ENCODE results near the gene SIRT3.

The SIRT3 gene

DNA sequence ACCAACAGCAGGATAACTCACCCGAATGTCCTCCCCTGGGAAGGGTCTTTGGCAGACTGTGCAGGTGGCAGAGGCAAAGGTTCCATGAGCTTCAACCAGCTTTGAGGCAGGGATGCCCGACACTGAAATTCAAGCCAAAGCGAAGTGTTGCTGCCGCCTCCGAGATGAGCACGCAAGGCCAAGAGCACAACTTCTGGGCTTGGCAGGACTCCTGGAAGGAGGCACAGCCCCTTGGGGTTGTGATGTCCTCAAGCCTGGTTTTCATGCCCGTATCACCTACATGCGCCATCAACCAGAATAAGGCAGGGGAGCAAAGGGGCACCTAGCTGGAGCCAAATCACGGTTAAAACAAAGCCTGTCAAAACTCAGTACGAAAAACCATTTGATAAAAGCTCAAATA lies 5.7 kb downstream of the SIRT3 start:
- H2BK15ac ChIP-seq (replicated peaks; ENCODE audit: low read depth), result no peak overlapping the region
- H4K8ac ChIP-seq (ENCODE audit: low read depth, low read length), result no peak overlapping the region
- no peaks in the 10 kb centered on the region for H3K4me1 ChIP-seq (ENCODE audit: control insufficient read depth, low read depth, low read length)
- no peak overlapping the region for H2BK120ac ChIP-seq (ENCODE audit: low read depth, low read length)
- no peak overlapping the region for H3K18ac ChIP-seq (ENCODE audit: low read length)
- no peak overlapping the region for H2BK5ac ChIP-seq (ENCODE audit: low read length)
- no peak overlapping the region for H3K23ac ChIP-seq (ENCODE audit: low read length)
- no peak overlapping the region for H3K4me3 ChIP-seq (ENCODE audit: low read length)
- H3K27ac ChIP-seq (ENCODE audit: low read depth, low read length), result no peak overlapping the region
- no peak for DNase-seq
- H2AK5ac ChIP-seq (ENCODE audit: low read length), result no peak overlapping the region
- H3K79me1 ChIP-seq (ENCODE audit: low read length), result no peaks in the 10 kb centered on the region
- H3K4me2 ChIP-seq (ENCODE audit: low read length), result no peak overlapping the region
- no peak overlapping the region for H3K56ac ChIP-seq (ENCODE audit: low read length)
- H3K27me3 ChIP-seq (ENCODE audit: insufficient read depth, low read length, poor library complexity), result no peaks in the 10 kb centered on the region
- H3K4ac ChIP-seq (ENCODE audit: low read depth, low read length), result no peak overlapping the region
- H3K79me2 ChIP-seq (ENCODE audit: control insufficient read depth, insufficient read depth, low read length), result no peaks in the 10 kb centered on the region
- no peak overlapping the region for H4K5ac ChIP-seq (ENCODE audit: low read length)
- no peak overlapping the region for H3K9ac ChIP-seq (ENCODE audit: low read length)
- no CpG with 5 or more reads among the region's 10 CpGs for WGBS (ENCODE audit: extremely low coverage, insufficient coverage, low lambda C conversion rate)
- H3K36me3 ChIP-seq (ENCODE audit: control insufficient read depth, insufficient read depth, low read length), result no peaks in the 10 kb centered on the region

DNA sequence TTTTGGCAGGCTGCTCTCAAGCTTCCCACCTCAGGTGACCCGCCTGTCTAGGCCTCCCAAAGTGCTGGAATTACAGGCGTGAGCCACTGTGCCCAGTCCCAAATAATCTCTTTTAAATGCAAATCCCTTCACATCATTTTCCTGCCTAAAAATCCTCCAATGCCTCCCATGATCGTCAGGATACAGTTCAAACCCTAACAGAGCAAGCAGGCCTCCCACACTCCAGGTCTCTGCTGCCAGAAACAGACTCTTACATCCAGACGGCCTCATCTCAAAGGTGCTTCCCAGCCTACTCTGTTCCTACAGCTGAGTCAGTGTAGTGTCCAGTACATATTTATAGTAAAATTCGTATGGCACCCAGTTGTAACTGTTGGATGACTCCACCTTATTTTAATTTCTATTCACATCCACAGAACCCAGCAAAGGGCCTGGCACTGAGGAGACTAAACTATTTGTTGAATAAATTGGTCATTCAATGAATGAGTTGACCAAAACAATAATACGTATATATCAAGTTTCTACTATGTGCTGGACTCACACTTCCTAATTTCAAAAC lies 8.2 kb downstream of the SIRT3 start:
- Histone ChIP-seq H2AK5ac (ENCODE audit: low read length) (no peak overlapping the region), H2BK5ac (ENCODE audit: low read length) (no peak overlapping the region), H3K23ac (ENCODE audit: low read length) (no peak overlapping the region), H3K79me2 (ENCODE audit: control insufficient read depth, insufficient read depth, low read length) (no peaks in the 10 kb centered on the region), H3K4me2 (ENCODE audit: low read length) (no peak overlapping the region), H4K5ac (ENCODE audit: low read length) (no peak overlapping the region), H3K4ac (ENCODE audit: low read depth, low read length) (no peak overlapping the region), H3K79me1 (ENCODE audit: low read length) (no peaks in the 10 kb centered on the region), H3K56ac (ENCODE audit: low read length) (no peak overlapping the region), H2BK15ac (replicated peaks; ENCODE audit: low read depth) (no peak overlapping the region), H3K36me3 (ENCODE audit: control insufficient read depth, insufficient read depth, low read length) (no peaks in the 10 kb centered on the region), H4K8ac (ENCODE audit: low read depth, low read length) (no peak overlapping the region), H3K27ac (ENCODE audit: low read depth, low read length) (no peak overlapping the region), H3K18ac (ENCODE audit: low read length) (no peak overlapping the region), H2BK120ac (ENCODE audit: low read depth, low read length) (no peak overlapping the region), H3K4me1 (ENCODE audit: control insufficient read depth, low read depth, low read length) (no peaks in the 10 kb centered on the region), H3K4me3 (ENCODE audit: low read length) (no peak overlapping the region), H3K9ac (ENCODE audit: low read length) (no peak overlapping the region), H3K27me3 (ENCODE audit: insufficient read depth, low read length, poor library complexity) (no peaks in the 10 kb centered on the region)
- WGBS (ENCODE audit: extremely low coverage, insufficient coverage, low lambda C conversion rate), result no CpG with 5 or more reads among the region's 6 CpGs
- DNase-seq, result no peak

DNA sequence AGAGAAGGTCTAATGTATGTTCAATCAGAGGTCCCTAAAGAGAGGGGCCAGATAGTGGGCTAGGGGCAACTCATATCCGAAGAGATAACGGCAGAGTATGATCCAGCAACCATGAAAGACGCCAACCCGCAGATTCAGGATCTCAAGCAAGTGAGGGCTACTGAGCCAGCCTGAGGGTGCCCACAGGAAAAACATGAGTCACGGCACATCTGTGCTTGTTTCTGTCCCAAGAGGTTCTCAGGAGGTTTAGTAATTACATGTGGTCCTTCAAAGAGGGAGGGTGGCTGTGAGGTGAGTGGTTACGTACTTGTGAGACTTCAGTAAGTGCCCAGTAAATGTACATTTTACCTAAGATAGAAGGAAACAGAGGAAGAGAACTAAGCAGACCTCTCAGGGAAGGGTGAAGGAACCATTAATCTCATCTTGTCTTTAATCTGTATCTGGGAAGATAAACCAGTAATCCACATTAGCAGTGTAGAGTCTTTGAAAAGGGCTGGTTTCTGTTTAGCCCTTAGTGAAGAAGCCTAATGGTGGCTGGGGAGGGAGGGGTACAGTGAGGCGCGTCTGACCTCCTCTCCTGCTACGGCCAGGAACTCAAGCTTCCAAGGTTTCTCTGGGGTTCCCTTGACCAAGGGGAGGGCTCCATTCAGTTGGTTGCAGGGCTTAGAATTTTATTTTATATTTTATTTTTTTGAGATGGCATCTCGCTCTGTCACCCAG lies 10.2 kb downstream of the SIRT3 start:
- H3K56ac ChIP-seq (ENCODE audit: low read length), result no peak overlapping the region
- H3K36me3 ChIP-seq (ENCODE audit: control insufficient read depth, insufficient read depth, low read length), result no peaks in the 10 kb centered on the region
- no peaks in the 10 kb centered on the region for H3K4me1 ChIP-seq (ENCODE audit: control insufficient read depth, low read depth, low read length)
- H4K8ac ChIP-seq (ENCODE audit: low read depth, low read length), result no peak overlapping the region
- H2BK5ac ChIP-seq (ENCODE audit: low read length), result no peak overlapping the region
- no peak overlapping the region for H3K27ac ChIP-seq (ENCODE audit: low read depth, low read length)
- no peak overlapping the region for H3K4ac ChIP-seq (ENCODE audit: low read depth, low read length)
- H2BK15ac ChIP-seq (replicated peaks; ENCODE audit: low read depth), result no peak overlapping the region
- no peaks in the 10 kb centered on the region for H3K27me3 ChIP-seq (ENCODE audit: insufficient read depth, low read length, poor library complexity)
- no peaks in the 10 kb centered on the region for H3K79me2 ChIP-seq (ENCODE audit: control insufficient read depth, insufficient read depth, low read length)
- H3K79me1 ChIP-seq (ENCODE audit: low read length), result no peaks in the 10 kb centered on the region
- no peak overlapping the region for H3K9ac ChIP-seq (ENCODE audit: low read length)
- H3K23ac ChIP-seq (ENCODE audit: low read length), result no peak overlapping the region
- no peak overlapping the region for H2BK120ac ChIP-seq (ENCODE audit: low read depth, low read length)
- no CpG with 5 or more reads among the region's 10 CpGs for WGBS (ENCODE audit: extremely low coverage, insufficient coverage, low lambda C conversion rate)
- no peak for DNase-seq
- no peak overlapping the region for H2AK5ac ChIP-seq (ENCODE audit: low read length)
- no peak overlapping the region for H3K4me3 ChIP-seq (ENCODE audit: low read length)
- no peak overlapping the region for H3K18ac ChIP-seq (ENCODE audit: low read length)
- no peak overlapping the region for H3K4me2 ChIP-seq (ENCODE audit: low read length)
- H4K5ac ChIP-seq (ENCODE audit: low read length), result no peak overlapping the region

DNA sequence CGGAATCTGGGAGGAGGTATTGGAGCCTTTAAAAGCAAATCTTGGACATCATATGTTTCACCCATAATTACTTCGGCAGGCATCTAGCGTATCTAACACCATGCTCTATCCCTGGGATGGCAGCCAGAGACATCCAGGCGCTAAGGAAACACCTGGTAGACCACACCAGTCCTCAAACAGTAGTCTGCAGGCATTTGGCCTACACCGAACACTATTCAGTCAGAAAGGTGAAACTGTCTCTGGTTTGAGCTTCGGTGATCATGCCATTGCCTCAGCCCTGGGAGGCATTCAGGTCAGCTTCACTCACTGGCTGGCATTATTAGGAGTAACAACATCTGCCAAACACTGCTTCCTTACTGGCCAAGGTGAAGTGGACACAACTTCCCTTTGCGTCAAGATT lies 11.7 kb downstream of the SIRT3 start:
- Histone ChIP-seq H3K79me2 (ENCODE audit: control insufficient read depth, insufficient read depth, low read length) (no peaks in the 10 kb centered on the region), H3K4me1 (ENCODE audit: control insufficient read depth, low read depth, low read length) (no peaks in the 10 kb centered on the region), H3K56ac (ENCODE audit: low read length) (no peak overlapping the region), H2BK5ac (ENCODE audit: low read length) (no peak overlapping the region), H2BK120ac (ENCODE audit: low read depth, low read length) (no peak overlapping the region), H4K5ac (ENCODE audit: low read length) (no peak overlapping the region), H3K27me3 (ENCODE audit: insufficient read depth, low read length, poor library complexity) (no peaks in the 10 kb centered on the region), H3K79me1 (ENCODE audit: low read length) (no peaks in the 10 kb centered on the region), H3K4ac (ENCODE audit: low read depth, low read length) (no peak overlapping the region), H3K4me2 (ENCODE audit: low read length) (no peak overlapping the region), H3K4me3 (ENCODE audit: low read length) (no peak overlapping the region), H3K36me3 (ENCODE audit: control insufficient read depth, insufficient read depth, low read length) (no peaks in the 10 kb centered on the region), H3K9ac (ENCODE audit: low read length) (no peak overlapping the region), H2BK15ac (replicated peaks; ENCODE audit: low read depth) (no peak overlapping the region), H4K8ac (ENCODE audit: low read depth, low read length) (no peak overlapping the region), H2AK5ac (ENCODE audit: low read length) (no peak overlapping the region), H3K23ac (ENCODE audit: low read length) (no peak overlapping the region), H3K18ac (ENCODE audit: low read length) (no peak overlapping the region), H3K27ac (ENCODE audit: low read depth, low read length) (no peak overlapping the region)
- no peak for DNase-seq
- no CpG with 5 or more reads among the region's 7 CpGs for WGBS (ENCODE audit: extremely low coverage, insufficient coverage, low lambda C conversion rate)

DNA sequence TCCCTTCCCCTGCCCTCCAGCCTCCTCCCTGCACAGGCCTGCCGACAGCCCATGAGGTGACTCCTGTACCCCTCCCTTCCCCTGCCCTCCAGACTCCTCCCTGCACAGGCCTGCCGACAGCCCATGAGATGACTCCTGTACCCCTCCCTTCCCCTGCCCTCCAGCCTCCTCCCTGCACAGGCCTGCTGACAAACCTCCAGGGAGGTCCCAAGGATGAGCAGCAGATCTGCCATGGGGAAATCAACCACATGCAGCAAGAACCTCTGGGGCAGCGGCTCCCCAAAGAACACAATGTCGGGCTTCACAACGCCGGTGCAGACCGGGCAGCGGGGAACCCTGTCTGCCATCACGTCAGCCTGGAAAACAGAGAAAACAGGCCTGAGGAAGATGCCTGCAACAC lies 12.3 kb downstream of the SIRT3 start:
- WGBS (ENCODE audit: extremely low coverage, insufficient coverage, low lambda C conversion rate), result no CpG with 5 or more reads among the region's 9 CpGs
- no peaks in the 10 kb centered on the region for H3K79me1 ChIP-seq (ENCODE audit: low read length)
- H3K4ac ChIP-seq (ENCODE audit: low read depth, low read length), result no peak overlapping the region
- H4K5ac ChIP-seq (ENCODE audit: low read length), result no peak overlapping the region
- H3K23ac ChIP-seq (ENCODE audit: low read length), result no peak overlapping the region
- H2AK5ac ChIP-seq (ENCODE audit: low read length), result no peak overlapping the region
- no peak overlapping the region for H3K56ac ChIP-seq (ENCODE audit: low read length)
- no peak overlapping the region for H3K18ac ChIP-seq (ENCODE audit: low read length)
- H3K27ac ChIP-seq (ENCODE audit: low read depth, low read length), result no peak overlapping the region
- H3K79me2 ChIP-seq (ENCODE audit: control insufficient read depth, insufficient read depth, low read length), result no peaks in the 10 kb centered on the region
- H2BK5ac ChIP-seq (ENCODE audit: low read length), result no peak overlapping the region
- H3K4me3 ChIP-seq (ENCODE audit: low read length), result no peak overlapping the region
- H4K8ac ChIP-seq (ENCODE audit: low read depth, low read length), result no peak overlapping the region
- no peaks in the 10 kb centered on the region for H3K27me3 ChIP-seq (ENCODE audit: insufficient read depth, low read length, poor library complexity)
- H2BK120ac ChIP-seq (ENCODE audit: low read depth, low read length), result no peak overlapping the region
- no peaks in the 10 kb centered on the region for H3K4me1 ChIP-seq (ENCODE audit: control insufficient read depth, low read depth, low read length)
- no peak overlapping the region for H3K4me2 ChIP-seq (ENCODE audit: low read length)
- no peak for DNase-seq
- no peak overlapping the region for H2BK15ac ChIP-seq (replicated peaks; ENCODE audit: low read depth)
- no peak overlapping the region for H3K9ac ChIP-seq (ENCODE audit: low read length)
- H3K36me3 ChIP-seq (ENCODE audit: control insufficient read depth, insufficient read depth, low read length), result no peaks in the 10 kb centered on the region
